HG03558 (cell line): Measurements from ENCODE around the gene SMO.
"Not testable (repeated sequence)": the region's sequence is repeated elsewhere in the genome, so short reads cannot be mapped to it uniquely, and the experiment has no call there.

ENCODE experiments used
- ATAC-seq: cut with Tn5 transposase; IDR thresholded peaks from one replicate; pipeline ENCODE4 v1.9.1; 2021; ENCODE audit warnings: moderate number of reproducible peaks; ENCODE audit not compliant: unreplicated experiment; ENCODE audit errors: extremely low read depth

SMO gene

GRCh38 chr7:129205987-129206785, 17.8 kb downstream of the SMO start:
- no peak for ATAC-seq

- no peak for ATAC-seq
These were observed 20.2 kb downstream of the SMO start for GRCh38 chr7:129208667-129209066.

DNA sequence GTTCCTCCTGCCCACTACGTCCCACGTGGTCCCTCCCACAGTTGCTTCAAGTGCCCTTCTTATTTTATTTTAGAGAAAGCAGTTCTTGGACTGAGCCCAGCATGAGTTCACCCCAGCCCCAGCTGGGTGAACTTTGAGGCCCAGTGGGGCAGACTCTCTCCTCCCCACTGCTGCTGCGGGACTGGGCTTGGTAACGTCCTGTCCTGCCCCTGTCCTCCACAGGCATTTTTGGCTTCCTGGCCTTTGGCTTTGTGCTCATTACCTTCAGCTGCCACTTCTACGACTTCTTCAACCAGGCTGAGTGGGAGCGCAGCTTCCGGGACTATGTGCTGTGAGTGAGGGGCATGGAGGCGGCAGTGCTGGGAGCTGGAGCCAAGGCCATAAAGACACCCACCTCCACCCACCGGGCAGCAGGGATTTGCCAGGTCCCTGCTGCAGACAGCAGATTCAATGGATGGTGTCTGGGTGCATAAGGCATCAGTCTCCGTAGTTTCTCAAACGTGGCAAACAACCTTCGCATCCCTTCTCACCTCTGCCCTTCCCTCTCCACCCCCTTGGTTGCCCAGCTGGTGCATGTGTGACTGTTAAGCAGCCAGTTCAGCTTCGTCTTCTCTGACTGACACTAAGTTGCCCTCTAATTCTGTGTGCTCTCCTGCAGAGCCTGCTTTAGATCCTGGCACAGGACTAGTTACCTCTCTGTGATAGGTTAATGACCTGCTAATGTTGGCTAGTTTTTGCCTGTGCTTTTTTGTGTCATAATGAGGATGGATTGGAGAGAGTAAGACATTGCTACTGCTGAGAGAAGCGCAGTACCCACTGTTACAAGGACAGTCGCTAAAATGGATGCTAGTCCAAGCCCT, 20.9 kb downstream of the SMO start:
- ATAC-seq = no peak

GRCh38 chr7:129210256-129210988, 22.0 kb downstream of the SMO start:
- no peak for ATAC-seq

GRCh38 chr7:129210989-129211312, 22.5 kb downstream of the SMO start:
- no peak for ATAC-seq

DNA sequence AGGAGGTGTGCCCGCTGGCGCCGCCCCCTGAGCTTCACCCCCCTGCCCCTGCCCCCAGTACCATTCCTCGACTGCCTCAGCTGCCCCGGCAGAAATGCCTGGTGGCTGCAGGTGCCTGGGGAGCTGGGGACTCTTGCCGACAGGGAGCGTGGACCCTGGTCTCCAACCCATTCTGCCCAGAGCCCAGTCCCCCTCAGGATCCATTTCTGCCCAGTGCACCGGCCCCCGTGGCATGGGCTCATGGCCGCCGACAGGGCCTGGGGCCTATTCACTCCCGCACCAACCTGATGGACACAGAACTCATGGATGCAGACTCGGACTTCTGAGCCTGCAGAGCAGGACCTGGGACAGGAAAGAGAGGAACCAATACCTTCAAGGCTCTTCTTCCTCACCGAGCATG, 23.7 kb downstream of the SMO start:
- no peak for ATAC-seq

- ATAC-seq = no peak
These were observed 24.2 kb downstream of the SMO start for GRCh38 chr7:129212596-129212995.

- no peak for ATAC-seq
These were observed 25.4 kb downstream of the SMO start for GRCh38 chr7:129213828-129214227.

GRCh38 chr7:129215691-129216090, 27.3 kb downstream of the SMO start:
- ATAC-seq = not testable (repeated sequence)

- ATAC-seq = not testable (repeated sequence)
These were observed 27.8 kb downstream of the SMO start for GRCh38 chr7:129216101-129216715.

DNA sequence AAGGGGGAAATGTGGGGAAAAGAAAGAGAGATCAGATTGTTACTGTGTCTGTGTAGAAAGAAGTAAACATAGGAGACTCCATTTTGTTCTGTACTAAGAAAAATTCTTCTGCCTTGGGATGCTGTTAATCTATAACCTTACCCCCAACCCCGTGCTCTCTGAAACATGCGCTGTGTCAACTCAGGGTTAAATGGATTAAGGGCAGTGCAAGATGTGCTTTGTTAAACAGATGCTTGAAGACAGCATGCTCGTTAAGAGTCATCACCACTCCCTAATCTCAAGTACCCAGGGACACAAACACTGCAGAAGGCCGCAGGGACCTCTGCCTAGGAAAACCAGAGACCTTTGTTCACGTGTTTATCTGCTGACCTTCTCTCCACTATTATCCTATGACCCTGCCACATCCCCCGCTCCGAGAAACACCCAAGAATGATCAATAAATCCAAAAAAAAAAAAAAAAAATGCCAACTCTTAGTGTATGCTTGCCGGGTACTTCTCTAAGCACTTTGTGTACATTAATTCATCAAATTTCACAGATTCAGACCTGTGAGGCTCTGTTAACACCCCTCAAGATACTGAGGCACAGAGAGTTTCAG, 28.5 kb downstream of the SMO start:
- ATAC-seq = not testable (repeated sequence)

GRCh38 chr7:129218514-129219062, 30.2 kb downstream of the SMO start:
- ATAC-seq = no peak

- not testable (repeated sequence) for ATAC-seq
These were observed 30.7 kb downstream of the SMO start for GRCh38 chr7:129219166-129219565.

DNA sequence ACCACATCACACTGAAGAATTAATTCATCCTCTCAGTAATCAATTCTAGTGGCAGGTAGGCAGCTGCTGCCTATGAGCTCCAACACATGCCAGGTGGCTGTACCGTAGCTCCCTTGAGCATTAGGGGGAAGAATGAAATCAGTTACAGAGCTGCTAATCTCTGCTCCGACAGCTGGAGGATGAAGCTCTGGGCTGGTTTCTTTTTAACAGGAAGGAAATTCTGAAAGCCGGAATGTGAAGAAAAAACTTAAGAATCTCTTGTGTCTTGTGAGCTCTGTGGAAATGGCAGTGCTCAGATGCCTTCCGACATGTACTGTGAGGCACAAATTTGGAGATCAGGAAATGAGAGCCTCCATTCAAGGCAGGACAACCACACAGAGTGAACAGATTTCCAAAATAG, 33.6 kb downstream of the SMO start:
- ATAC-seq = no peak

DNA sequence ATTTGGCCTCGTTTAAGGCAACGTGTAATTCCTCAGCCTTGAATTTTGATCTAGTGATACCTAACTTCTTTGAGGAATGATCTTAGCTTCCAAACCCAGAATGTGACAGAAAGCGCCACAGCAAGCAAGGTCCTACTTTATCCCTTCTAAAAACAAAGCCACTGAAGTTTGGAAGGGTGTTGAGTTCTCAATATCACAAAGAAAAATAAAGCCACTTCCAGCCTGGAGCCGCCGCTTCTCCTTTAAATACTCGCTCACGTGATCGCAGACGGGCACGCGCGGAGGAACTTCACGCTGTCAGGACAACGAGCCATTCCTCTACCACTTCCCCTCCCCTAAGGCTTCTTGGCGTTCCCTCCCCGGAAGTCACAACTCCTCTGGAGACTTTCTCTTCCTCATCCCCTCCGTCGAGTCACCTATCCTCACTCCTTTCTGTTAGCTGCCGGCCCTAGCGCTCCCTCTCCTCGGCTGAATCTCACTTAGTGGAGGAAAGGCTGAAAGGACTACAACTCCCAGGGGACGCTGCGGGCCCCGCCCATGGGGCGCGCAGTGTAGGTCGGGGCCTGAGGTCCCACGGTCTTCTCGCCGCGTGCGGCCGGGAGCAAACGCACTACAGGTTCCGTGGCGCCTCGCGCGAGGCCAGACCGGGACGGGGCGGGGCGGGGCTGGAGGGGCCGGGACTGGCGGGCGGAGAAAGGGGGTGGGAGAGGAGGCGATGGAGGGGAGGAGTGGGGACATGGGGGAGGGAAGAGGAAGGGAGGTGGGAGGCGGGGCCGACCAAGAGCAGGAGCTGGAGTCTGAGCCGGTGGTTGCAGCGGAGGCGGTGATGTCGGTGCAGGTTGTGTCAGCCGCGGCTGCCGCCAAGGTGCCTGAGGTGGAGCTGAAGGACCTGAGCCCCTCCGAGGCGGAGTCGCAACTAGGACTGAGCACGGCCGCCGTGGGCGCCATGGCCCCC, 36.1 kb downstream of the SMO start, which contains the start of gene AHCYL2:
Gene AHCYL2 (plus strand): TSS at position 780 of the 955 bp plus-strand sequence.
- ATAC-seq = peak; percentile 85

- peak; percentile 2 for ATAC-seq
These were observed 36.9 kb downstream of the SMO start for GRCh38 chr7:129225206-129225930.

DNA sequence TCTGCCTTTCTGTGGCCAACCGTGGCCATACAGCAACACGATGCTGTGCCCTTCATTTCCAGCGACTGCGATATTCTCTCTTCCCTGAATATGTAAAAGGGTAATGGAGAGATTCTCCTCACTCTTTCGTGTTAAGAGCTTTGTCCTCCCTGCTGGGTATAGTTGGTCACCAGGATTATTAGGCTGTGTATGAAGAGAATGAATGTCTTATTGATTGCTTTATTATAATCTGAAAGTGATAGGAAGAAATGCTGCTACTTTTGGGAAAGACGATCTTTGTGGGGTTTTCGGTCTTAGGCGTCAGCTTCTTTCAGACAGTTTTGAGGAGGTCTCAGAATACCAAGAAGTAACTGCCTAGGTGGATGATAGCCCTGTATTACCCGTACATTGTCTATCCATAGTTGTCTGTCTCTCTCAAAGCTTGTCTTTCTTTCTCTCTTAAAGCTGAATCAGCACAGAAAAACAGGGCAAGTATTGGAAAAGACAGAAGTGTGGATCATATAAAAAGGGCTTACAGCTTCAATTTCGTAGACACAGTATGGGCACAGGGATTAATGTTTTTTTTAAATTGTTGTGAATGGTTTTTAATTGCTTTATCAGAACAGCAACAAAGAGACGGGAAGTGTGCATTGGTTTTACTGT, 37.6 kb downstream of the SMO start:
- ATAC-seq = no peak
